NCI-H226 (cell line): ENCODE results near the gene UBXN2A.
"Not testable (repeated sequence)": the region's sequence is repeated elsewhere in the genome, so short reads cannot be mapped to it uniquely, and the experiment has no call there.

Experiments used
- DNase-seq: peaks from one replicate; pipeline ENCODE4 v3.0.0-alpha.2; 2015

The UBXN2A gene

GRCh38 chr2:23941644-23942043 is 1.4 kb downstream of the UBXN2A start:
- DNase-seq, result no peak

GRCh38 chr2:23943666-23944065 is 3.4 kb downstream of the UBXN2A start:
- DNase-seq, result no peak

GRCh38 chr2:23944527-23944926 is 4.3 kb downstream of the UBXN2A start:
- no peak for DNase-seq

- no peak for DNase-seq
These were observed 4.7 kb downstream of the UBXN2A start for GRCh38 chr2:23944976-23945375.

GRCh38 chr2:23947350-23947749 is 7.1 kb downstream of the UBXN2A start:
- DNase-seq, result no peak

GRCh38 chr2:23952558-23952957 is 12.3 kb downstream of the UBXN2A start:
- not testable (repeated sequence) for DNase-seq

GRCh38 chr2:23953625-23954024 is 13.4 kb downstream of the UBXN2A start:
- no peak for DNase-seq

- no peak for DNase-seq
These were observed 14.2 kb downstream of the UBXN2A start for GRCh38 chr2:23954325-23955014.

- no peak for DNase-seq
These were observed 27.6 kb downstream of the UBXN2A start for GRCh38 chr2:23967846-23968245.

GRCh38 chr2:23976883-23977282 is 36.6 kb downstream of the UBXN2A start:
- DNase-seq, result no peak

GRCh38 chr2:23988371-23988770 is 48.1 kb downstream of the UBXN2A start:
- DNase-seq, result no peak

- no peak for DNase-seq
These were observed 52.7 kb downstream of the UBXN2A start for GRCh38 chr2:23992931-23993330.

GRCh38 chr2:23993736-23994269 is 53.5 kb downstream of the UBXN2A start:
- no peak for DNase-seq

GRCh38 chr2:23994567-23994966 is 54.3 kb downstream of the UBXN2A start:
- DNase-seq, result no peak

- DNase-seq, result no peak
These were observed 67.4 kb downstream of the UBXN2A start for GRCh38 chr2:24007693-24008092.

- no peak for DNase-seq
These were observed 68.6 kb downstream of the UBXN2A start for GRCh38 chr2:24008672-24009366.

GRCh38 chr2:24009367-24009679 is 69.1 kb downstream of the UBXN2A start:
- no peak for DNase-seq

- no peak for DNase-seq
These were observed 69.6 kb downstream of the UBXN2A start, which contains the start of gene MFSD2B for GRCh38 chr2:24009680-24010476. MFSD2B (plus strand) TSS chr2:24010085; CDS start chr2:24010097, 12 bp downstream.

GRCh38 chr2:24010477-24011249 is 70.4 kb downstream of the UBXN2A start:
- no peak for DNase-seq

GRCh38 chr2:24011250-24012104 is 71.2 kb downstream of the UBXN2A start:
- no peak for DNase-seq

GRCh38 chr2:24012521-24013188 is 72.4 kb downstream of the UBXN2A start:
- DNase-seq, result no peak
